ENCODE measurements around the gene KRT6A.

Gene KRT6A

GRCh38 chr12:52533686-52534470, 40.8 kb upstream of the KRT6A start:
- Histone ChIP-seq H3K4me2 (ENCODE audit: low read depth, low read length, poor library complexity, severe bottlenecking) (no peak overlapping the region), H4K20me1 (ENCODE audit: insufficient read depth, low read length, poor library complexity, severe bottlenecking) (no peaks in the 10 kb centered on the region)

GRCh38 chr12:52532636-52533035, 39.6 kb upstream of the KRT6A start:
- H3K9ac ChIP-seq (ENCODE audit: low read depth, low read length, poor library complexity, severe bottlenecking): no peak overlapping the region
- no peak overlapping the region for H3K4me3 ChIP-seq (ENCODE audit: low read length, poor library complexity, severe bottlenecking)
- H3K27me3 ChIP-seq (ENCODE audit: insufficient read depth, low read length, poor library complexity, severe bottlenecking): no peaks in the 10 kb centered on the region
- H3K4me1 ChIP-seq (ENCODE audit: insufficient read depth, low read length, poor library complexity, severe bottlenecking): no peaks in the 10 kb centered on the region
- H3K36me3 ChIP-seq (ENCODE audit: insufficient read depth, low read length): no peaks in the 10 kb centered on the region
- no peaks in the 10 kb centered on the region for H3F3A ChIP-seq (ENCODE audit: low read depth)
- H2AFZ ChIP-seq (ENCODE audit: low read length): no peak overlapping the region
- H3K9me3 ChIP-seq (ENCODE audit: insufficient read depth, low read depth, low read length): no peaks in the 10 kb centered on the region
- no peaks in the 10 kb centered on the region for H4K20me1 ChIP-seq (ENCODE audit: insufficient read depth, low read length, poor library complexity, severe bottlenecking)
- no peak overlapping the region for H3K4me2 ChIP-seq (ENCODE audit: low read depth, low read length, poor library complexity, severe bottlenecking)
- TF ChIP-seq EZH2phosphoT487 (IDR thresholded peaks at IDR 0.05; ENCODE audit: borderline replicate concordance) (no peak), CTCF (conservative IDR thresholded peaks at IDR 0.05; ENCODE audit: low read length) (no peak)
- no peaks in the 10 kb centered on the region for H3K9me2 ChIP-seq (replicated peaks; ENCODE audit: low read depth, low read length)
- no peaks in the 10 kb centered on the region for H3K79me2 ChIP-seq (ENCODE audit: insufficient read depth, low read length)

More at GRCh38 chr12:52533686-52534470, 40.8 kb upstream of the KRT6A start:
- no peaks in the 10 kb centered on the region for H3K36me3 ChIP-seq (ENCODE audit: insufficient read depth, low read length)
- H3K9me3 ChIP-seq (ENCODE audit: insufficient read depth, low read depth, low read length): no peaks in the 10 kb centered on the region
- H3K4me3 ChIP-seq (ENCODE audit: low read length, poor library complexity, severe bottlenecking): no peak overlapping the region
- TF ChIP-seq EZH2phosphoT487 (IDR thresholded peaks at IDR 0.05; ENCODE audit: borderline replicate concordance): no peak
- no peak for TF ChIP-seq CTCF (conservative IDR thresholded peaks at IDR 0.05; ENCODE audit: low read length)
- H3K9me2 ChIP-seq (replicated peaks; ENCODE audit: low read depth, low read length): no peaks in the 10 kb centered on the region
- no peak overlapping the region for H2AFZ ChIP-seq (ENCODE audit: low read length)
- no peaks in the 10 kb centered on the region for H3K27me3 ChIP-seq (ENCODE audit: insufficient read depth, low read length, poor library complexity, severe bottlenecking)
- H3F3A ChIP-seq (ENCODE audit: low read depth): no peaks in the 10 kb centered on the region
- H3K9ac ChIP-seq (ENCODE audit: low read depth, low read length, poor library complexity, severe bottlenecking): no peak overlapping the region
- no peaks in the 10 kb centered on the region for H3K4me1 ChIP-seq (ENCODE audit: insufficient read depth, low read length, poor library complexity, severe bottlenecking)
- H3K79me2 ChIP-seq (ENCODE audit: insufficient read depth, low read length): no peaks in the 10 kb centered on the region

- H3K27me3 ChIP-seq (ENCODE audit: insufficient read depth, low read length, poor library complexity, severe bottlenecking): no peaks in the 10 kb centered on the region
- no peak overlapping the region for H3K4me2 ChIP-seq (ENCODE audit: low read depth, low read length, poor library complexity, severe bottlenecking)
- H3K4me3 ChIP-seq (ENCODE audit: low read length, poor library complexity, severe bottlenecking): no peak overlapping the region
- no peaks in the 10 kb centered on the region for H3K9me3 ChIP-seq (ENCODE audit: insufficient read depth, low read depth, low read length)
- no peaks in the 10 kb centered on the region for H3F3A ChIP-seq (ENCODE audit: low read depth)
- H3K9me2 ChIP-seq (replicated peaks; ENCODE audit: low read depth, low read length): no peaks in the 10 kb centered on the region
- no peaks in the 10 kb centered on the region for H3K79me2 ChIP-seq (ENCODE audit: insufficient read depth, low read length)
- TF ChIP-seq EZH2phosphoT487 (IDR thresholded peaks at IDR 0.05; ENCODE audit: borderline replicate concordance) (no peak), CTCF (conservative IDR thresholded peaks at IDR 0.05; ENCODE audit: low read length) (no peak)
- H3K9ac ChIP-seq (ENCODE audit: low read depth, low read length, poor library complexity, severe bottlenecking): no peak overlapping the region
- H3K36me3 ChIP-seq (ENCODE audit: insufficient read depth, low read length): no peaks in the 10 kb centered on the region
- H3K4me1 ChIP-seq (ENCODE audit: insufficient read depth, low read length, poor library complexity, severe bottlenecking): peaks cover 4% of the 10 kb centered on the region
- no peaks in the 10 kb centered on the region for H4K20me1 ChIP-seq (ENCODE audit: insufficient read depth, low read length, poor library complexity, severe bottlenecking)
- H2AFZ ChIP-seq (ENCODE audit: low read length): no peak overlapping the region
Measured at GRCh38 chr12:52531566-52532300, 38.7 kb upstream of the KRT6A start.
